Measurements from ENCODE around the gene TNFAIP8. TPM values are rescaled to one million over a fixed set of nuclear protein-coding genes. Genes with fewer than 3 reads are reported as not detected.

TNFAIP8 gene
- total RNA-seq, 1 donor: 66.0 TPM

GRCh38 chr5:119389288-119390030 is 33.6 kb downstream of the TNFAIP8 start:
- no peak for DNase-seq (ENCODE audit: low read depth in 2 of 3, low spot score in 2 of 3)

GRCh38 chr5:119390404-119390803 is 34.6 kb downstream of the TNFAIP8 start:
- DNase-seq (ENCODE audit: low read depth in 2 of 3, low spot score in 2 of 3): no peak

- no peak for DNase-seq (ENCODE audit: low read depth in 2 of 3, low spot score in 2 of 3)
Observed at GRCh38 chr5:119393201-119393691, 37.4 kb downstream of the TNFAIP8 start.

GRCh38 chr5:119393746-119394145 is 37.9 kb downstream of the TNFAIP8 start:
- DNase-seq (ENCODE audit: low read depth in 2 of 3, low spot score in 2 of 3): no peak

- DNase-seq (ENCODE audit: low read depth in 2 of 3, low spot score in 2 of 3): no peak
Observed at GRCh38 chr5:119395080-119395836, 39.4 kb downstream of the TNFAIP8 start.

- peak in 1 of 3 donors; percentile 15 for DNase-seq (ENCODE audit: low read depth in 2 of 3, low spot score in 2 of 3)
Observed at GRCh38 chr5:119396030-119396664, 40.3 kb downstream of the TNFAIP8 start.

GRCh38 chr5:119397518-119398380 is 41.9 kb downstream of the TNFAIP8 start:
- DNase-seq (ENCODE audit: low read depth in 2 of 3, low spot score in 2 of 3): peak in 2 of 3 donors; percentile 48 to 52

- DNase-seq (ENCODE audit: low read depth in 2 of 3, low spot score in 2 of 3): no peak
Observed at GRCh38 chr5:119398727-119399466, 43.1 kb downstream of the TNFAIP8 start.

GRCh38 chr5:119400245-119400644 is 44.4 kb downstream of the TNFAIP8 start:
- no peak for DNase-seq (ENCODE audit: low read depth in 2 of 3, low spot score in 2 of 3)

GRCh38 chr5:119402081-119402480 is 46.3 kb downstream of the TNFAIP8 start:
- DNase-seq (ENCODE audit: low read depth in 2 of 3, low spot score in 2 of 3): no peak

GRCh38 chr5:119402555-119402954 is 46.7 kb downstream of the TNFAIP8 start:
- no peak for DNase-seq (ENCODE audit: low read depth in 2 of 3, low spot score in 2 of 3)

GRCh38 chr5:119404033-119404432 is 48.2 kb downstream of the TNFAIP8 start:
- DNase-seq (ENCODE audit: low read depth in 2 of 3, low spot score in 2 of 3): no peak

GRCh38 chr5:119405419-119405818 is 49.6 kb downstream of the TNFAIP8 start:
- DNase-seq (ENCODE audit: low read depth in 2 of 3, low spot score in 2 of 3): no peak

GRCh38 chr5:119406551-119407110 is 50.8 kb downstream of the TNFAIP8 start:
- DNase-seq (ENCODE audit: low read depth in 2 of 3, low spot score in 2 of 3): no peak

GRCh38 chr5:119409235-119409815 is 53.5 kb downstream of the TNFAIP8 start:
- DNase-seq (ENCODE audit: low read depth in 2 of 3, low spot score in 2 of 3): no peak

- no peak for DNase-seq (ENCODE audit: low read depth in 2 of 3, low spot score in 2 of 3)
Observed at GRCh38 chr5:119410448-119411159, 54.8 kb downstream of the TNFAIP8 start.

GRCh38 chr5:119411361-119412278 is 55.8 kb downstream of the TNFAIP8 start:
- DNase-seq (ENCODE audit: low read depth in 2 of 3, low spot score in 2 of 3): peak; percentile 47 to 85 (median 72)

All from hematopoietic multipotent progenitor cell (in vitro differentiated cells).